Stimulated activated CD4-positive, alpha-beta T cell treated with anti-CD3 and anti-CD28 coated beads, Interleukin-15, amount 100 ng/mL, for 48 hours (primary cell): ENCODE results near the gene BMP6.
"Not testable (repeated sequence)": the region's sequence is repeated elsewhere in the genome, so short reads cannot be mapped to it uniquely, and the experiment has no call there.

Experiments used
- DNase-seq, 2 donors: peaks; one replicate each; pipeline ENCODE4 v3.0.0-alpha.2; 2020; ENCODE audit warnings: low read depth in 2 of 2

BMP6 gene

DNA sequence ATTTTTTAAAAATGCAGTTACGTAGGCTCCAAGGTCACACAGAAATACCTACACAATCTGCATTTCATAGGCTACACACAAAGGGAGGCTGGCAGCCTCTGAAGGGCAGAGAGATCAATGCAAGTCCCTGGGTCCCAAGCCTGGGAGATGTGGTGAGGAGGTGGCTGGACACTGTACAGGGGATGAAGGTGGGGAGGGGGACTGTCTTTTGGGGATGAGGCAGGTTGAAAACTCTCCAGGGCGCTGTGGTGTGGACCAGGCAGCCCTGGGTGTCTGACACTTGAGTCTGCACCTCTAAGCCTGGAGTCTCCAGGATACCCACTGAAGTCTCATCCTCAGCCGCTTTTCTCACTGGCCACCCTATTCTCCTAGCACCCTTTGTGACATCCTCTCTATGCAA is 160.2 kb downstream of the BMP6 start:
- DNase-seq: no peak

DNA sequence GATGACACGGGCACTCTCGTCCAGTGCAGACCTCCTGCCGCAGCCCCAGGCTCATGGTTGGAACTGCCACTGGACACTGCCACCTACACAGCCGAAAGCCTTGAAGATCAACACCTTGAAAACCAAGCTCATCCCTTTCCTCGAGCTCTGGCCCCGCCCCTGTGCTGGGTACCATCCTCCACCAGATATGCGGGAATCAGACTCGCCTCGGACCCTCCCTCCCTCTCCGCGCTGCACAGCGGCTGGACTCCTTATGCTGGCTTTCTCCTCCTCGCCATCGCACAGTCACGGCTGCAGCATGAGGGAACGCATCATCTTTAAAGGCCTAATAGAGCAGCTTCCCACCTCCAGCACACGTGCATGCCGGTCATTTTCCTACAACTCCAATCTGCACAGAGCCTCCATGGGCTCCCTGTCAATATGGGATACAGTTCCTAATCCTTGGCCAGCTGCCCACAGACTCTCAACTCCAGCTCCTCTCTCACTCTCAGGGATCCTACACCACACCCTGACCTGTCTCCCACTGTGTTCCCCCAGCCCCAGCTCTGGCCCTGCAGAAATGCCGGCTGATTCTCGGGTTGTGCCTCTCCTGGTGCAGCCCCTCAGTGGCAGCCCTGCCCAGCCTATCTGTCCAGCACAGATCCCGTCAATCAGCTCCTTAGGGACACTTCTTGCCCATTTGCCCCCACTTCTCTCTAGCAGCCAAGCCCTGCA is 161.5 kb downstream of the BMP6 start:
- DNase-seq: no peak

DNA sequence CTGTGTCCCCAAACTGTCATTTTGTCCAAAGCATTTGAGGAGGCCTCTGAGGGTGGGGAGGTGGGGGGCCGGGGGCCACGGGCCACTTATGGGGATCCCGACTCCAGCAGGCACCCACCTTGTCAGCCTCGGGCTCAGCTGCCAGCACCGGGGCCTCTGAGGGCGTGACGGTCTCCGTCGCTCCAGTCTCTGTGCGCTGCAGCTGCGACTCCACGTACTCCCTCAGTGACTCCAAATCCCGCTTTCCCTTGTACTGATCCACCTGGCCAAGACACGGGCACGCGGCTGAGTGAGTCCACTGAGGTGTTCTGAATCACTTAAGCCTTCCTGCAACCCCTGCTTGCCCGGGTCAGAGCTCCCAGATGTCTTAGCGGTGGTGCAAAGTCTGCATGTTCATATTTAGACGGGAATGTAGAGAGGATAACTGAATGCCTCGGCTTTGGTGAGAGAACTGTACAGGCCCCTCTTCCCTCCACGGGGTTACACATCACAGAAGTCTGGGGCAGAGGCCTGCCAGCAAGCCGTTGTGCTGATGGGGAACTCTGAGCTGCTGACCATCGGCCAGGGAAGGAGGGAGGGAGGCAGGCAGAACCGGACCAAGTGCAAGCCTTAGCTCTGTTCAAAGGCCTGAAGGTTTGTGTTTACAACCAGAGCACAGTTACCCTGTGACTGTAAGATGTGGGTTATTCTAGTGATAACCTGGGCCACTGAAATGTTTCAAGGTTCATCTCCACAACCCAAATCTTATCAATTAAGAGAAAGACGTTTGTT is 162.9 kb downstream of the BMP6 start:
- DNase-seq: no peak

DNA sequence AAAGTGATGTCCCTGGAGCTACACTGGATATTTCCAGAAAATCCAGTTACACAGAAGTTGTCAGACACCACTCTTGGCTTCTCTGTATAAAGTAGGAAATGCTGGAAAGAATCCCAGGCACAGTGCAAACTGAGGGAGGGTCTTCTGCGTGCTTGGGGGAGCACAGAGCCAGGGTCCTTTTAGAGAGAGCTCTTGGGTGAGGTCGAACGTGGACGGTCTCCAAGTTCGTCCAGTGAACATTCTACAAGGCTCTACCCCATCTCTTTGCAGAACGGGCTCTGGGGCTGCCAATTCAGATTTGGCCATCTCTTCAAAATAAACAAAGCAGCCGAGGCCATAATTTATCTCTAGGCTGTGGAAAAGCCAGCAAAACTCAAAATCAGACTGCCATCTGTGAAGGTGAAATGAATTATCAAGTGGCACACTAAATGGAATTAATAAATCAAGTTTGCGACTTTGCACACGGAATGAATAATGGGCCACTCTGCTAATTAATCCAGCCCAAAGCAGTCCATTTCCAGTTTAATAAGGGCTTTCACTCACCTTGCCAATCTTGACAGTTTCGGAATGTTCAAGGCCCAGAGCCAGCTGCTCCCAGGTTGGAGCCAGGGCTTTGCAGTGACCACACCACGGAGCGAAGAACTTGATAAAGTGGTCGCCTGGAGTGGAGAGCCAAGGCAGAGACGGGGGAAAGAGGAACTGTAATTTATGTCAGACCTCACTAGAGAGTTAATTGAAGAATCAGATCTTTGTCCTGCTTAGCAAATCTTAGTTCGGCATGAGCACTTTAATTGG is 165.4 kb downstream of the BMP6 start:
- DNase-seq: no peak

DNA sequence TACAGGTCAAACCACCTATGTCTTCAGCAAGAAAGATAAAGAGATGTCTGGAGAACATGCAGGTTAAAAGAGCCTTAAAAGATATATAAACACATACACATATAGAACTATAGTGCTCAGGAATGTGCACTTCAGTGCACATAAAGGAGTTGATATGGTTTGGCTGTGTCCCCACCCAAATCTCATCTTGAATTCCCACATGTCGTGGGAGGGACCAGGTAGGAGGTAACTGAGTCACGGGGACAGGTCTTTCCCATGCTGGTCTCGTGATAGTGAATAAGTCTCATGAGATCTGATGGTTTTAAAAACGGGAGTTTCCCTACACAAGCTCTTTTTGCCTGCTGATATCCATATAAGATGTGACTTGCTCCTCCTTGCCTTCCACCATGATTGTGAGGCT is 166.5 kb downstream of the BMP6 start:
- not testable (repeated sequence) for DNase-seq

DNA sequence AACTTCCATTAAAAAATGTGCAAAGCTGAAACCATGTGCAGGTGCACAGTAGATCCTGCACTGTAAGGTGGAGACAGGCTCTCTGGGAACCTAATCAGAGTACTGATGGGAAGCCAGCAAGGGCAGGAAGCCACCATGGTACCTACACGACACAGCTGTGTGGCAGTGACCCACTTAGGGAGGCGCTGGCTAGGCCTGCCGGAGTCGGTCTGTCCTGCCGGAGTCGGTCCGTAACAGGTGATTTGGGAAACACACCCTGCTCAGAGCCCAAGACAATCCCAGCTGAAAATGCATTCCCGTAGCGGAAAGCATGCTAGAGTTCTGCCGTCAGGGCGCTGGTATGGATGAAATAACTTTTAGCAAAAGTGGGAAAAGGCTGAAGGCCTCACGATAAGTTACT is 167.4 kb downstream of the BMP6 start:
- no peak for DNase-seq

DNA sequence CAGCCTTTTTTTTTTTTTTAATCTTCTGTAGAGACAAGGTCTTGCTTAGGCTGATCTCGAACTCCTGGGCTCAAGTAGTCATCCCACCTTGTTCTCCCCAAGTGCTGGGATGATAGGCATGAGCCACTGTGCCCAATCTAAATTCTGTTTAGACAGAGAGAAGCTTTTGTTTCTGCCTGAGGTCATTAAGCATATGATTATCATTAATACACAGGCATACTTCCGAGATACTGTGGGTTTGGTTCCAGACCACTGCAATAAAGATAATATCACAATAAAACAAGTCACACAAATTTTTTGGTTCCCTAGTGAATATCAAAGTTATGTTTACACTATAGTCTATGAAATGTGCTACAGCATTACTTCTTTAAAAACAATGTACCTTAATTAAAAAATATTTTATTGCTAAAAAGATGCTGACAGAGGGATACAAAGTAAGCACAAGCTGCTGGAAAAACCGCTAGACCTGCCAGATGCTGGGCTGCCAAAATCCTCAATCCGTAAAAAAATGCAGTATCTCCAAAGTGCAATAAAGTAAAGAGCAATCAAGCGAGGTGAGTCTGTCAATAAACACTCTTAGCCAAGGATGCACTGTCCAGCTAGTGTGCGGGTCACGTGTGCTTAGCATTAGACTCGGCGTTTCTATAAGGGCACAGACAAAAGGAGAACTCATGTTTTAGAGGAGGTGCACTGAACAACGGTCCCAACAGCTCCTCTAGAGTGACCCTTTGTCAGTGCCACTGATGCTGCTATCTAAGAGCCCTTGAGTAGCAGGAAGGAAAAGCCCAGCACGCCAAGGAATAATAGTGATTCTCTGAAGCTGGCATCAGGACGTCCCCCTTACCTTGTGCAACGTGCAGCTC is 168.6 kb downstream of the BMP6 start:
- DNase-seq: no peak

DNA sequence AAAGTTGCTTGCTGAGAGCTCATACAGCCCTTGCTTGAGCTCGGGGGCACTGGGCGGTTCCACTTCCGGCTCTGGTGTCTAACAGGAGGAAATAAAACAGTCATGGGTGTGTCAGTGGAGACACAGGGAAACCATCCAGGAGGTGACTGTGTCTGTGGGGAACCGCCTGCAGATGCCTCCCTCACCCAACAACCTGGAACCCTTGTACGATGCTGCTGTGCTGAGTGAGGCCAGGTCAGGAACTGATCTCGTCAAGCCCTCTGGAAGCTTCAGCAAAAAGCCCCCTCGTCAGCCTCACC is 169.2 kb downstream of the BMP6 start:
- no peak for DNase-seq

DNA sequence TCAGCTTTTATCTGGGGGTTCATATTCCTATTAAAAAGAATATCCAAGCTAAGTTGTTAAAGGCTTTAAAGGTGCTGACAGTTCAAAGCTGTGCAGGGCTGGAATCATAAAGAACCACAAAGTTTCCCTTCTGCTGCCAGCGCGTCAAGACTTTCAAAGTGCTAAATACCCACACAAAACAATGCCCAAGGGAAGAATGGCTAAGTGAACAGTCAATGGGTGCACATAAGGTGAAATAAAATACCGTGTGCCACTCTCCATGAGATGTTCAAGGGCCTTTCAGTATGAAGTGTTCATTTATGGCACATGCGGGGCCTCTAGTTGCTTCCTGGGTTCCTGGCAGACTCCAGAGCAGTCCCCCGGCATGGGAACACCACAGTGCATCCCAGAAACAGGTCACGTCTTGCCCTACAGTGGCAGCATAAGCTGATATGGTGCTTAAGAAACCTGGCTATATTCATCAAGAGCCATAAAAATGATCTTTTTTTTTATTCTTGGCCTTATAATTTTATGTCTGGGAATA is 170.6 kb downstream of the BMP6 start:
- no peak for DNase-seq

DNA sequence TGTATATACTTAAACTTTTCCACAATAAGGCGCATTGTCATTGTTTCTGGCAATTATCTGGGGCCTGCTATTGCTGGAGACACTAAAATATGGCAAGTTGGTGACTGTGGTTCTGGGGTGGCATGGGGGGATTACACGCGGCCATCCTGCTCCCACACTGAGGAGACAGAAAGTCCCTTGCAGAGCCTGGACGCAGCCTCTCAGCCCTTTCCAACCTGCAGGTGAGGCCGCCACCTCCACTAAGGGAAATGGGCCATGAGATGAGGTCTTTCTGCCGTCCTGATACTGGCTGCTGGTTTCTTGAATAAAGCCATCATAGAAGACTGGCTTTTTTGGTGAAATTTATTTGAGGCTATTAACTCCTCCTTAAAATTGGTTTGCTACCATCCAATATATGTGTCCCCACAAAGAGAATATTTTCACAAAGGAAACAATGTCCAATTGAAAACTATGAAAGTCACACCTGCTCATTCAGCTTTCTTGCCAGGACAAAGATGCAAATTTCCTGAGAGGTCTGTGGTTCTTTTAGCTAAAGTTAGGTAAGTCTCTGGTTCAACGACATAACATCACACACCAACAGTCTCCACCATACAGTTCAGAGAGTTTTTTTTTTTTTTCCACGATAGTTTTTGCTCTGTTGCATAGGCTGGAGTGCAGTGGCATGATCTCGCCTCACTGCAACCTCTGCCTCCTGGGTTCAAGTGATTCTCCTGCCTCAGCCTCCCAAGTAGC is 171.7 kb downstream of the BMP6 start:
- no peak for DNase-seq

DNA sequence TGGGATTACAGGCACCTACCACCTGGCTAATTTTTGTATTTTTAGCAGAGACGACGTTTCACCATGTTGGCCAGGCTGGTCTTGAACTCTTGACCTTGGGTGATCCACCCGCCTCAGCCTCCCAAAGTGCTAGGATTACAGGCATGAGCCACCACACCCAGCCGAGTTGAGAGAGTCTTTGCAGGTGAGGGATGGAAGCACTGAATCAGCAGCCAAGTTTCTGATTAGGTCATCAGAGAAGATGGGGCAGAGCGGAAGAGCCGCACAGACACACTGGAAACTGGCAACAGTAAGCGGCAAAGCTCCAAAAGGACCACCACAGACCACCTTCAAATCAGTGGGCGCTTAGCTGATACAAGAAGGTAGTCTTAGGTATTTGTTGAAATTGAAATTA is 172.3 kb downstream of the BMP6 start:
- not testable (repeated sequence) for DNase-seq

DNA sequence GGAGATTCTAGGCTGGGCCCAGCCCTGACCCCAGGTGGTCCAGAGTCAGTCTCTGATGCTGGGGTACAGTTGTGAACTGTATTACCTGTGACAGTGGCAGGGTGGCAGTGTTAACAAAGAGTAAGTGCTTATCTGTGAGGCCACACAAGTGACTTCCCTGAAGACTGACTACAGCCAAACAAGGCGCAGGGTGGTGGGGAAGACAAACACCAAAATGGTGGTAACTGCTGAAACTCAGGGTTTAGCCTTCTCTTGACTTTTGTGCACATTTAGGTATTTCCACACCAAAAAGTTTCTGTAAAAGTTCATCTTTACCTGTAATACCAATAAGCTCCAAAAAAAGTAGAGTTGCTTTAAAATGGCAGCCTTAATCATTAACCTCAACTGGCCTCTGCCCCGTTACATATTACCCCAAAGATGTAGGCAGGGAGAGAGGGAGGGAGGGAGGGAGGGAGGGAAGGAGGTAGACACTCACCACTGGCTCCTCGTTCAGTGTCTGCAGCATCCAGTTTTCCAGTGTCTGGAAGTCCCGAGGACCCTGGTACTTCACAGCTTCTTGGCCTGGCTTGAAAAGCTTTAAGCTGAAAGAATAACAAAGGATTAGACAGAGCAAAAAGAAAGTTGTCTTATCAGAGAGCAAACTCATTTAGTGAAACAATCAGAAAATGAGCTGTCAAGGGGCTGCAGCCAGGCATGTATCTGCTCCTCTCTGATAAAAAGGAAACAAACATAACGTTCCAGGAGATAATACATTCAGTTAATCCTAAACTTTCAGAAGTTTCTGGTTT is 173.4 kb downstream of the BMP6 start:
- DNase-seq: no peak

DNA sequence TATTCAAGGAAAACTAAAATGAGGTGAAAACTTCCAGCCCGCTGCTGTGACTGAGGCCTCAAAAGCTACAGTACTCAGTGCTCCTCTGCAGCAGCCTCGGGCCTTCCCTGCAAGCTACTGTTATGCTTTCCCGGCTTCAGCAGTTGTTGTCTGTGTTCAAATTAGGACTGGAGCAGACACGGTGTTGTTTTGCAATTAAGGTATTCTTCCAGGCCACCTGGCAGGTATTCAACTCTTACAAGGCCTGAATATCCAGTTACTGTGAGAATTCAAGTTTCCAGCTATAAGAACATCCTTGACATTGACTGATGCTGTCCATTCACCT is 174.0 kb downstream of the BMP6 start:
- DNase-seq: no peak

DNA sequence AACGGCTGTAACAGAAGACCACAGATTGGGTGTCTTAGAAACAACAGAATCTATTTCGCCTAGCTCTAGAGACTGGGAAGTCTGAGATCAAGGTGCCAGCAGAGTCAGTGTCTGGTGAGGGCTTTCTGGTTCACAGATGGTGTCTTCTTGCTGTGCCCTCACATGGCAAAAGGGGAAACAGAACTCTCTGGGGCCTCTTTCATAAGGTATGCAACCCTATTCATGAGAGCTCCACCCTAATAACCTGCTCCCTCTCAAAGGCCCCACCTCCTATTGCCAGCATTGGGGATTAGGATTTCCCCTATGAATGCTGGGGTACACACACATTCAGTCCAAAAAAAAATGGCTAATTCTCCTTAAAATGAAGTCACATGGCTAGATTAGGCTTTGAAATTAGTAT is 174.7 kb downstream of the BMP6 start:
- DNase-seq: no peak

DNA sequence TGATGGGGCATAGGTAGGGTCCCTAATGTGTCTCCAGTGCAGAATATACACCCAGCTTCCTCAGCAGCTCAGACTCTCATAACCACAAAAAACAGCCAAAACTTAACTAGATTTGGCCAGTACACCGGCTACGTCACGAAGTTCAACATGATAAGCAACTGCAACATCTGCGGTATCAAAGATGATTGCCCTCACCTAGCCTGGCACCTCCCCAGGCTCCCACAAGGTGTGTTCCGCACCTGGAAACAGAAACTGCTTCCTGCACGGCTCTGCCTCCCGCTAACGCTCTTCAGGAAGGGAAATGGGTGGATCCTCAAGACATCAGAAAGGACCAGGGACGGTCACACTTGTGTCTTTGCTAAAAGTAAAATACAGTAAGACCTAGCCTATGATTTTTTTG is 175.2 kb downstream of the BMP6 start:
- no peak for DNase-seq

DNA sequence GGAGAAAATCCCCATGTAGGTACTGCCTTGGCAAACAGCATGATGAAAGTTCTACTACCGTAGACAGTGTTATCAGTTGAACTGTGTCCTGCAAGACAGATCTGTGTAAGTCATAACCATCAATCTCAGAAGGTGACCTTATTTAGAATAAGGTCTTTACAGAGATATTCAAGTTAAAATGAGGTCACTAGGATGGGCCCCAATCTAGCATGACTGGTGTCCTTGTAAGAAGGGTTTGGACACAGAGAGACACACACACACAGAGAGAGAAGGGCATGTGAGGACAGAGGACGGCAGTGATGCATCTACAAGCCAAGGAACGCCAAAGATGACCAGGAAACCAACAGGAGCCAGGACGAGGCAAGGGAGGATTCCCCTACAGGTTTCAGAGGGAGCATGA is 175.9 kb downstream of the BMP6 start:
- DNase-seq: no peak

DNA sequence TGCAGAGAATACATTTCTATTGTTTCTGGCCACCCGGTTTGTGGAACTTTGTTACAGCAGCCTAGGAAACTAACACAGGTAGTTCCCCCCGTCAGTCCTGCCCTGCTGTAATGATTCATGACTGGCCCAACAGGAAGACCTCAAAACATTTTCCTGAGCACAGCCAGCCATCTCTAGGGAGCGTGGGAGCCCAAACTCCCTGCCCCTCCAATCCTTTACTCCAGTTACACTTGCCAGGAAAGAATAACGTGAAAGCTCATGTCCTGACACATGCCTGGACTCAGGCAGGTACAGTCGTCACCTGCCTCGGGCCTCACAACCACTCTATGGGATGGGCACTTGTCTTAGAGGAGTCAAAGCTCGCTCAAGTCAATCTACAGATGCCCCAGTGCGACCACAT is 176.3 kb downstream of the BMP6 start:
- no peak for DNase-seq

DNA sequence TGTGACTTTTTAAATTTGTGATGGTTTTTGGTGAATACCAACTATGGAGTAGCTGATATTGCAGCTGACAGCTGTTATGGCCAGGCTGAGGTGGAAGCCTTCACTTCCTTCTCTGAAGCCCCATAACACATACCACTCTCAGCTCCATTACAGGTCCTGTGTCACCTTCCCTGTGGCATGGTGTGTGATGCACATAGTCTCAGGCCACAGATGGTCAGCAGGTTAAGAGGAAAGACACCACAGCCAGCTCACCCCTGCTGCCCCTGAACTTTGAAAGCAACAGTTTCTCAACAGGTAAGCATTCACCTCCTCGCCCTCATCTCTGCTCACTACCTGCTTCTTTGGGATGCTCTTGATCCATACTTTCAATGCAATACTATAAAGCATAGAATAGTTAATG is 177.0 kb downstream of the BMP6 start:
- DNase-seq: no peak

DNA sequence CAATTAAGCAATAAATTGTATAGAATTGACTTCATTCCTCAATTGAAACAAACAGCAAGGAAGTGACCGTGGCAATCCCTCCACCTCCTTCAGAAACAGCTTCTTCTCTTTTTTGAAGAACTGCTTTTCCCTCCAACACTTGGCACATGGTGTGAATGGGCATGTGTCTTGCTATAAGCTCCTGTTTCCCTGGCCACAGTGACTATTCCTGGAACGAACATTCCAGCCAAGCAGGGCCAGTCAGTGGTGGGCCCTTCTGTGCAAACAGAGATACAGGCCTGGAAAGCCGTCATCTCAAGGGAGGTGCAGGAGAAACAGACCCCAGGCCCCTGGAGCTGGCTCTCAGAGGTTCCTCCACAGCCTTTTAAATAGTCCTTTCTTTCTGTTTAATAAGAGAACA is 177.8 kb downstream of the BMP6 start:
- DNase-seq: no peak

DNA sequence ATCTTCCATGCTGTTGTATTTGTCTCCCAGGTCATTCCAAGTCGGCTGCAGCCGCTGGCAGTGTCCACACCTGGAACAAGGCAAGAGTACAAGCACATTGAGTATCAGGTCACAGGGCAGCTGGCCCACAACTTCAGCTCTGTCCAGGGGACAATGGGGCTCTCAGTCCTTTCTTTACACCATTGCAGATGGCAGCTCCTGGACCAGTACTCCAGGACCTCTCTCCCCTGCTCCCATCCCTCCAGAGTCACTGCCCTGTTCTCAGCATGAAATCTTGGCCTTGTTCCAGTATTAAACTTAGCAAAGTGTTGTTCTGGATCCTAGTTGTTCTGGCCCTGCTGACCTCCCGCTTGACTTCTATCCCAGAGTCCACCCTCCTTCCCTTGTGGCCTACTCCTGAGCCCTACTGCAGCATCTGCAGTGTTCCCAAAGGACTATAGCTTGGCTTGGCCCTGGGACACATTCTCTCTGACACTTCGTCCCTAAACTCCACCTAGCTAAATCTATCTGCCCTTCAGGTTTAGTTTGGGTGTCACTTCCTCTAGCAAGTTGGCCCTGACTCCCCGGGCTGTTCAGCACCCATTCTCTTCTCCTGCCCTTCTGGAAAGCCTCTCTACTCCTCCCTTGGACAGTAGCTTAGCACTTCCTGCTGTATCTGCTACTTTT is 178.9 kb downstream of the BMP6 start:
- DNase-seq: no peak
